Neuron (in vitro differentiated cells): Measurements from ENCODE around the gene RAB15.

ENCODE experiments used
- H2AFZ ChIP-seq: one replicate; pipeline ENCODE4 v1.6.1; 2013; ENCODE audit warnings: low read depth, mild to moderate bottlenecking, inconsistent platforms, low read length, moderate library complexity
- H3K27me3 ChIP-seq: one replicate; pipeline ENCODE4 v1.6.1; 2013; ENCODE audit warnings: low read length; ENCODE audit not compliant: insufficient read depth
- H3K36me3 ChIP-seq: one replicate; pipeline ENCODE4 v1.6.1; 2013; ENCODE audit warnings: low read length; ENCODE audit not compliant: insufficient read depth
- H3K4me1 ChIP-seq: one replicate; pipeline ENCODE4 v1.6.1; 2013; ENCODE audit warnings: low read length; ENCODE audit not compliant: insufficient read depth
- H3K4me3 ChIP-seq: 2 replicates; pipeline ENCODE4 v1.5.1; 2013; ENCODE audit warnings: mild to moderate bottlenecking, low read length, moderate library complexity
- H3K9me3 ChIP-seq: one replicate; pipeline ENCODE4 v1.6.1; 2013; ENCODE audit warnings: low read length

RAB15 gene

DNA sequence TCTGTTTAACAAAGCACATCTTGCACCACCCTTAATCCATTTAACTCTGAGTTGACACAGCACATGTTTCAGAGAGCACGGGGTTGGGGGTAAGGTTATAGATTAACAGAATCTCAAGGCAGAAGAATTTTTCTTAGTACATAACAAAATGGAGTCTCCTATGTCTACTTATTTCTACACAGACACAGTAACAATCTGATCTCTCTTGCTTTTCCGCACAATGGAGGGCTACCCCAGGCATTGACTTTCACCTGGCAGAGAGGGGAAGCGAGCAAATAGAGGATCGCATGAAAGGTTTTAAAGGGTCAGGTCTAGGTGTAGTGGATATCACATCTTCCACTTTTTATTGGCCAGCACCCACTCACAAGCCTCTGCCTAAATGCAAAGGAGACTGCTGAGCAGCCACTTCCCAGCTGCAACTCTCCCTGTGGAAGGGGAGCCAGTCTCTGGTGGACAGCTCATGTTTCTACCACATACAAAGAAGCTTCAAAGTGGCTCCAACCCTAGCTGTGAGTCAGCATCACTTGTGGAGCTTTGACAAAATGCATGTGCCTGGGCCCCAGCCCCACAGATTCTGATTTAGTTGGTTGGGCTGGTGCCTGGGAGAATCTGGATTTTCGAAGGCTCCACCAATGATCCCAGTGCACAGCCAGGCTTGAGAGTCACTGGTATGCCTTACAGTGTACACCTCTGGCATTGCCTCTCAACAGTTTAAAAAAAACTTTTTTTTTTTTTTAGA, 7.4 kb upstream of the RAB15 start:
- Histone ChIP-seq H3K9me3 (no peaks in the 10 kb centered on the region), H2AFZ (no peak overlapping the region), H3K4me1 (peaks cover 4% of the 10 kb centered on the region), H3K4me3 (no peak overlapping the region), H3K27me3 (no peaks in the 10 kb centered on the region), H3K36me3 (no peaks in the 10 kb centered on the region)

DNA sequence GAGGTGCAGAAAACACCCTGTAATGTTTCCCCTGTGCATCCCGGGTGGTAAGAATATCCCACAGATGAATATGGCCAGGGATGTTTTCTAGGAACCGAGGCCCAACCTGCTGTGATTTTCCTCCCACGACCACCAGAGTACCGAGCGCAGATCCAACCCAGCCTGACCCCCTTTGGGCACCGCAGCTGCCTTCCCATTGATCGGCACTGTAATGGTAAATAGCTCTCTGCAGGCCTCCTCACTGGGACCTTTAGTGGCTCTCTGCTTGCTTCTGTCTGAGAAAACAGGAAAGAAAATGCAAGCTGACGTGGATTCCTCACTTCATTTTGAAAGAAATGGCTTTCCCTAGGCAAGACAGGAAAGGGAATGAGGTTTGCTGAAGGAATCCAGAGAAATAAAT, 2.4 kb upstream of the RAB15 start:
- no peaks in the 10 kb centered on the region for H3K27me3 ChIP-seq
- H2AFZ ChIP-seq = no peak overlapping the region
- H3K9me3 ChIP-seq = no peaks in the 10 kb centered on the region
- no peaks in the 10 kb centered on the region for H3K36me3 ChIP-seq
- peaks cover 6% of the 10 kb centered on the region for H3K4me1 ChIP-seq
- no peak overlapping the region for H3K4me3 ChIP-seq

GRCh38 chr14:64973826-64974225, 1.7 kb upstream of the RAB15 start:
- Histone ChIP-seq H3K36me3 (no peaks in the 10 kb centered on the region), H3K4me3 (no peak overlapping the region), H3K4me1 (peaks cover 6% of the 10 kb centered on the region), H3K27me3 (no peaks in the 10 kb centered on the region), H3K9me3 (no peaks in the 10 kb centered on the region), H2AFZ (no peak overlapping the region)

DNA sequence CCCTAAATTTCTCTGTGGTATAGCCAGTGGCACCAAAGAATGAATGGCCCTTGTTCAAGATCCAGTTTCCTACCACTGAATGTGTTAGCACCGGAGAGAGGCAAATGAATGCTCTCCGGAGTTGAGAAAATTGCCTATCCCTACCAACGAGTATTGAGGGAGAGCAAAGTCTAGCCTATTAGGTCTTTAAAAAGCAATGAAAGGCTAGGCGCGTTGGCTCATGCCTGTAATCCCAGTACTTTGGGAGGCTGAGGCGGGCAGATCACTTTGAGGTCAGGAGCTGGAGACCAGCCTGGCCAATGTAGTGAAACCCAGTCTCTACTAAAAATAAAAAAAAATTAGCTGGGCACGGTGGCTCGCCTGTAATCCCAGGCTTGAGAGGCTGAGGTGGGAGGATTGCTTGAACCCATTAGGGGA, 898 bp upstream of the RAB15 start:
- no peak overlapping the region for H2AFZ ChIP-seq
- peaks cover 6% of the 10 kb centered on the region for H3K4me1 ChIP-seq
- H3K27me3 ChIP-seq = no peaks in the 10 kb centered on the region
- no peaks in the 10 kb centered on the region for H3K36me3 ChIP-seq
- no peaks in the 10 kb centered on the region for H3K9me3 ChIP-seq
- no peak overlapping the region for H3K4me3 ChIP-seq

GRCh38 chr14:64971491-64971942, 619 bp downstream of the RAB15 start:
- Histone ChIP-seq H2AFZ (peak overlapping the region; percentile 82), H3K4me1 (peaks cover 6% of the 10 kb centered on the region), H3K4me3 (peak overlapping the region; percentile 69), H3K27me3 (no peaks in the 10 kb centered on the region), H3K36me3 (no peaks in the 10 kb centered on the region), H3K9me3 (no peaks in the 10 kb centered on the region)

DNA sequence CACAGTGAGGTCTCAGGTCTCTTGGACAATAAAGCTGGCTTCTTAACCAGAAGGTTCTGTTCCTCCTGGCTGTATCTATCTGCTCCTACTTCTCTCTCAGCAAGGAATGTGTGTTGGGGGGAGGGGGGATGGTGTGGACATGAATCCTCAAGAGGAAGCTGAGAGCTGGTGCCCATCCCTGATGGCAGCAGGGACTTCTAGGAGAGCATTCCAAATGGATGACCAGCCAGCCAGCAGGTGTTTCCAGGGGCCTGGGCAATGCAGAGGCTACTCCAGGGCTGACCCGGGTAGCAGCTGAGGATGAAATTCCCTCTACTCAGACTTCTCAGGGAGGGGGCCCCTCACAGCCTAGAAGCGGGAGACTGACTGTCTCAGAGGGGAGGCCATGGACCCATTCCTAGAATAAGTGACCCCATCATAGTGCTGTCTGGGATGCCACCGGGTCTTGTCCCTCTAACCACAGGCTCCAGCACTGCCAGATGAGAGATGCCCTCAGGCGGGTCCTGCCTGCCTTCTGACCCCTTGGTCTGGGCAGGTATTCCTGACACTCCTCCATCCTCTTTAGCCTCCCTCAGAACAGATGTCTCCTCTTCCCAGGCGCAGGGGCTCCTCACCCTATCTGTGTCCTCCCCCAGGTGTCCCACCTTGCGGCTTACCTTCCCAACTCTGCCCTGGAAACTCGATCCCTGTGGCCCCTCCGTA, 1.2 kb downstream of the RAB15 start:
- Histone ChIP-seq H3K27me3 (no peaks in the 10 kb centered on the region), H3K36me3 (no peaks in the 10 kb centered on the region), H3K4me1 (peaks cover 6% of the 10 kb centered on the region), H3K9me3 (no peaks in the 10 kb centered on the region), H2AFZ (peak overlapping the region; percentile 82), H3K4me3 (peak overlapping the region; percentile 69)

- Histone ChIP-seq H2AFZ (no peak overlapping the region), H3K4me3 (no peak overlapping the region), H3K36me3 (no peaks in the 10 kb centered on the region), H3K9me3 (no peaks in the 10 kb centered on the region), H3K4me1 (peaks cover 6% of the 10 kb centered on the region), H3K27me3 (no peaks in the 10 kb centered on the region)
These were observed 2.1 kb downstream of the RAB15 start for GRCh38 chr14:64970041-64970440.

- no peak overlapping the region for H2AFZ ChIP-seq
- no peaks in the 10 kb centered on the region for H3K36me3 ChIP-seq
- H3K4me3 ChIP-seq = no peak overlapping the region
- H3K27me3 ChIP-seq = no peaks in the 10 kb centered on the region
- peaks cover 6% of the 10 kb centered on the region for H3K4me1 ChIP-seq
- no peaks in the 10 kb centered on the region for H3K9me3 ChIP-seq
These were observed 3.5 kb downstream of the RAB15 start for GRCh38 chr14:64968651-64969050.

- no peak overlapping the region for H2AFZ ChIP-seq
These were observed 4.0 kb downstream of the RAB15 start for GRCh38 chr14:64968167-64968566.

DNA sequence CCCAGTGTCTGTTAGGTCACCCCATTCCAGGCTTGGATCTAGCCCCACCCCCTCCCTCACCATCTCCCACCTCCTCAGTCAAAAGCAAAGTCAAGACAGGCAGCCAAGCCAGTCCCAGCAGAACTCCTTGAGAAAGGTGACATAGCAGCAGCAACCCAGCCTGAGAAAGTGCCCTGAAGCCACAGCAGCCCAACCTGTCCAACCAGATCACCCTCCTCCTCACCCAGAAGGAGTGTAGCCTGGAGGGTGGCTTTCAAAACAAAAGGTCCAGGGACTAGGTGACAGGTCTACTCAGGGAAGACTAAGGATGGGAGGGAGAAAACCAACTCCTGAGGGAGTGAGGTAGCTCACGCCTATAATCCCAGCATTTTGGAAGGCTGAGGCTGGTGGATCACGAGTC, 5.2 kb downstream of the RAB15 start:
- Histone ChIP-seq H3K9me3 (no peaks in the 10 kb centered on the region), H3K27me3 (no peaks in the 10 kb centered on the region), H3K4me1 (peaks cover 6% of the 10 kb centered on the region), H2AFZ (no peak overlapping the region), H3K4me3 (no peak overlapping the region), H3K36me3 (no peaks in the 10 kb centered on the region)

More at GRCh38 chr14:64968167-64968566, 4.0 kb downstream of the RAB15 start:
- H3K27me3 ChIP-seq = no peaks in the 10 kb centered on the region
- H3K4me1 ChIP-seq = peaks cover 6% of the 10 kb centered on the region
- no peaks in the 10 kb centered on the region for H3K9me3 ChIP-seq
- no peaks in the 10 kb centered on the region for H3K36me3 ChIP-seq
- no peak overlapping the region for H3K4me3 ChIP-seq

- Histone ChIP-seq H2AFZ (no peak overlapping the region), H3K4me3 (no peak overlapping the region), H3K4me1 (no peaks in the 10 kb centered on the region), H3K9me3 (no peaks in the 10 kb centered on the region), H3K27me3 (no peaks in the 10 kb centered on the region), H3K36me3 (no peaks in the 10 kb centered on the region)
These were observed 6.7 kb downstream of the RAB15 start for GRCh38 chr14:64965356-64966000.

GRCh38 chr14:64963611-64964010, 8.5 kb downstream of the RAB15 start:
- H3K4me3 ChIP-seq = no peak overlapping the region
- no peaks in the 10 kb centered on the region for H3K36me3 ChIP-seq
- no peaks in the 10 kb centered on the region for H3K27me3 ChIP-seq
- H3K9me3 ChIP-seq = no peaks in the 10 kb centered on the region
- no peak overlapping the region for H2AFZ ChIP-seq
- H3K4me1 ChIP-seq = no peaks in the 10 kb centered on the region

GRCh38 chr14:64960762-64961276, 11.3 kb downstream of the RAB15 start:
- Histone ChIP-seq H3K27me3 (no peaks in the 10 kb centered on the region), H3K36me3 (no peaks in the 10 kb centered on the region), H3K9me3 (no peaks in the 10 kb centered on the region), H2AFZ (no peak overlapping the region), H3K4me1 (no peaks in the 10 kb centered on the region), H3K4me3 (no peak overlapping the region)
